Fibroblast of skin of right biceps (primary cell): ENCODE results near the gene C15orf39.
"Not testable (repeated sequence)": the region's sequence is repeated elsewhere in the genome, so short reads cannot be mapped to it uniquely, and the experiment has no call there.

ENCODE experiments used
- DNase-seq: peaks from one replicate; pipeline ENCODE4 v3.0.0-alpha.2; 2013

Gene C15orf39

GRCh38 chr15:75232826-75233503 is 31.3 kb downstream of the C15orf39 start:
- DNase-seq: no peak

GRCh38 chr15:75233504-75234190 is 32.0 kb downstream of the C15orf39 start:
- DNase-seq: no peak

- no peak for DNase-seq
Measured at GRCh38 chr15:75234191-75234810, 32.6 kb downstream of the C15orf39 start.

- DNase-seq: no peak
Measured at GRCh38 chr15:75235051-75235673, 33.5 kb downstream of the C15orf39 start.

GRCh38 chr15:75235760-75236729 is 34.4 kb downstream of the C15orf39 start:
- DNase-seq: no peak

GRCh38 chr15:75237316-75237982 is 35.8 kb downstream of the C15orf39 start:
- no peak for DNase-seq

- DNase-seq: no peak
Measured at GRCh38 chr15:75238150-75238549, 36.5 kb downstream of the C15orf39 start.

- not testable (repeated sequence) for DNase-seq
Measured at GRCh38 chr15:75245741-75246140, 44.1 kb downstream of the C15orf39 start.

- DNase-seq: not testable (repeated sequence)
Measured at GRCh38 chr15:75248991-75249390, 47.3 kb downstream of the C15orf39 start.

GRCh38 chr15:75249726-75250125 is 48.0 kb downstream of the C15orf39 start:
- DNase-seq: no peak

- not testable (repeated sequence) for DNase-seq
Measured at GRCh38 chr15:75251343-75251742, 49.7 kb downstream of the C15orf39 start.

- DNase-seq: not testable (repeated sequence)
Measured at GRCh38 chr15:75252285-75252684, 50.6 kb downstream of the C15orf39 start.

GRCh38 chr15:75258034-75258433 is 56.4 kb downstream of the C15orf39 start, which contains the start of gene GOLGA6C:
Gene GOLGA6C (plus strand): TSS chr15:75258334. CDS start chr15:75258599, 265 bp downstream.
- DNase-seq: not testable (repeated sequence)

GRCh38 chr15:75258620-75259343 is 57.1 kb downstream of the C15orf39 start:
- not testable (repeated sequence) for DNase-seq

- DNase-seq: not testable (repeated sequence)
Measured at GRCh38 chr15:75259873-75260272, 58.2 kb downstream of the C15orf39 start.
